ENCODE measurements around the gene PLEKHG2.
A peak's percentile ranks its signal among the peaks of the same experiment; 100 is the strongest.

Gene PLEKHG2

DNA sequence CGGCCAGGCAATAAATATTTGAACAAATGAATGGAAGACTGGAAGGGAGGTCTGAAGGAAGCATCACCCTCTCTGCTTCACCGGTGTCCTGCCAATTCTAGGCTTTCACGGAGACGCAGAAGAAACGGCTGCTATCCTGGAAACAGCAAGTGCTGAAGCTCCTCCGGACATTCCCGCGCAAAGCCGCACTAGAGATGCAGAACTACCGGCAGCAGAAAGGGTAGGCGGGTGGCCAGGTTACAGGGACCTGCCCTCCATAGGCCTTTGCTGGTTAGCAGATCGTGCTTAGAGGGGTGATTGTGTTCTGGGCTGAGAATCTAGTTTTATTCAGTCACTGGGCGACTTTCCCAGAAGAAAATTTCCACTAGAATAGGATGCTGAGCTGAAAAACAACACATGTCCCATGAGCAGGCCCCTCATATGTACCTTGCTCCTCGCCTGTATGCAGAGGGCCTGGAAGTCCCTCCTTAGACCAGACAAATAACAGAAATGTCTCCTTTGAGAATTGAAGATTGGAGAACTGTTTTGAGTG, 32.5 kb upstream of the PLEKHG2 start:
- no CpG with 5 or more reads among the region's 14 CpGs for WGBS, 2 donors (ENCODE audit: extremely low coverage in 2 of 2, insufficient read length in 2 of 2, insufficient replicate concordance in 1 of 2)
- H4K91ac ChIP-seq (ENCODE audit: low read depth, low read length, poor library complexity) = no peak overlapping the region
- no peak for DNase-seq (ENCODE audit: low spot score)

DNA sequence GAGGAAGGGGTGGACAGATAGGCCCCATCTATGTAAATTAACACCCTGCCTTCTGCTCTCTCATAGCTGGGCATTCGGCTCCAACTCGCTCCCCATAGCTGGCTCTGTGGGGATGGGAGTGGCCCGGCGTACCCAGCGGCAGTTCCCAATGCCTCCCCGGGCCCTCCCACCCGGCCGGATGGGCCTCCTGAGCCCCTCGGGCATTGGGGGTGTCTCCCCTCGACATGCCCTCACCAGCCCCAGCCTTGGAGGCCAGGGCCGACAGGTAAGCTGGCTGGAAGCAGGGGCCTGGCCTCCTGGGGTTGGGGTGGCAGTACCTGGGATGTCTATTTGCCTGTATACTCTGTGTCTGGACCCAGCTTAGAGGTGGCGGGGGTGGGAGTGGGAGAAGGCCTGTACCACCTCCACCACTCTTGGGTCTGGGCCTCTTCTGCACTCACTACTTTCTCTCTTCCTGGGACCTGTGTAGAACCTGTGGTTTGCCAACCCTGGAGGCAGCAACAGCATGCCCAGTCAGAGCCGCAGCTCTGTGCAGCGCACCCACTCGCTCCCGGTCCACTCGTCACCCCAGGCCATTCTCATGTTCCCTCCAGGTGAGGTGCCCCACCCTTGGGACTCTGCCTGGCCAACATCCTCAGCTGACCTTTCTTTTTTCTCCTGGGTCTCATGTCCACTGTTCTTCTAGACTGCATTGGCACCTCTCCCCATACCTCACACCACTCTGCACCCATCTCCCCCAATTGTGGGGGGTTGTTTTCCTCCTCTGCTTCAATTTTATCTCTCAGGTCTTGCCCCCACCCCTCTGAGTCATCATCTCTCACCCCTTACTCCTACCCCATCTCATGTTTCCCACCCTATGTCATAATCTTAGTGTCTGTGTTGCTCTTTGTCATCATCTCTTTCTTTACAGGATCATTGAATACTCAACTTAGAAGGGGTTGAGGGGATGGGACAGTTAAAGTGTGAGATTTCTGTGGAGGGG, 31.7 kb upstream of the PLEKHG2 start:
- Histone ChIP-seq H3K4me1 (ENCODE audit: control insufficient read depth in 2 of 2, insufficient read depth in 1 of 2, low read depth in 1 of 2, low read length in 2 of 2) (no peaks in the 10 kb centered on the region), H3K79me1 (ENCODE audit: low read depth, low read length) (no peaks in the 10 kb centered on the region), H2AK5ac (ENCODE audit: low read depth, low read length) (no peak overlapping the region), H2BK5ac (ENCODE audit: low read length) (no peak overlapping the region), H3K18ac (ENCODE audit: low read length) (no peak overlapping the region), H3K4me2 (ENCODE audit: insufficient read depth, low read length, poor library complexity, severe bottlenecking) (no peak overlapping the region), H3K27ac (replicated peaks; ENCODE audit: low read length) (no peak overlapping the region), H3K27me3 (ENCODE audit: control insufficient read depth in 3 of 3, insufficient read depth in 3 of 3, low read depth in 1 of 3, low read length in 3 of 3) (no peaks in the 10 kb centered on the region), H3K14ac (ENCODE audit: low read length) (no peak overlapping the region), H3K9me3 (replicated peaks in 1 of 2; ENCODE audit: control insufficient read depth in 2 of 2, insufficient read depth in 1 of 2, low read depth in 1 of 2, low read length in 2 of 2) (no peaks in the 10 kb centered on the region), H3K36me3 (replicated peaks in 1 of 2; ENCODE audit: control insufficient read depth in 2 of 2, insufficient read depth in 2 of 2, low read length in 2 of 2) (peaks cover 78 to 100% of the 10 kb centered on the region in 2 donors), H3K4me3 (ENCODE audit: low read length in 2 of 2) (no peak overlapping the region), H3K4ac (ENCODE audit: low read length) (no peak overlapping the region), H4K8ac (ENCODE audit: low read depth, low read length) (no peak overlapping the region), H4K91ac (ENCODE audit: low read depth, low read length, poor library complexity) (no peak overlapping the region), H2BK12ac (ENCODE audit: low read length) (no peak overlapping the region), H2BK15ac (ENCODE audit: low read length) (no peak overlapping the region), H2AFZ (ENCODE audit: low read length) (no peak overlapping the region), H2BK120ac (ENCODE audit: low read depth, low read length) (no peak overlapping the region), H3K23ac (ENCODE audit: low read depth, low read length, poor library complexity) (no peak overlapping the region), H3K9ac (ENCODE audit: low read depth, low read length, poor library complexity) (no peak overlapping the region)
- WGBS, 2 donors (ENCODE audit: extremely low coverage in 2 of 2, insufficient read length in 2 of 2, insufficient replicate concordance in 1 of 2) = no CpG with 5 or more reads among the region's 17 CpGs
- DNase-seq (ENCODE audit: low spot score) = no peak

More for the DNA sequence above, 32.5 kb upstream of the PLEKHG2 start:
- Histone ChIP-seq H3K18ac (ENCODE audit: low read length) (no peak overlapping the region), H4K8ac (ENCODE audit: low read depth, low read length) (no peak overlapping the region), H3K36me3 (replicated peaks in 1 of 2; ENCODE audit: control insufficient read depth in 2 of 2, insufficient read depth in 2 of 2, low read length in 2 of 2) (peaks cover 82 to 100% of the 10 kb centered on the region in 2 donors), H3K9ac (ENCODE audit: low read depth, low read length, poor library complexity) (no peak overlapping the region), H3K4me1 (ENCODE audit: control insufficient read depth in 2 of 2, insufficient read depth in 1 of 2, low read depth in 1 of 2, low read length in 2 of 2) (no peaks in the 10 kb centered on the region), H2BK15ac (ENCODE audit: low read length) (no peak overlapping the region), H3K79me1 (ENCODE audit: low read depth, low read length) (no peaks in the 10 kb centered on the region), H3K4ac (ENCODE audit: low read length) (no peak overlapping the region), H2AK5ac (ENCODE audit: low read depth, low read length) (no peak overlapping the region), H3K23ac (ENCODE audit: low read depth, low read length, poor library complexity) (no peak overlapping the region), H2BK12ac (ENCODE audit: low read length) (no peak overlapping the region), H2BK5ac (ENCODE audit: low read length) (peak overlapping the region; percentile 39), H3K27me3 (ENCODE audit: control insufficient read depth in 3 of 3, insufficient read depth in 3 of 3, low read depth in 1 of 3, low read length in 3 of 3) (no peaks in the 10 kb centered on the region), H3K9me3 (replicated peaks in 1 of 2; ENCODE audit: control insufficient read depth in 2 of 2, insufficient read depth in 1 of 2, low read depth in 1 of 2, low read length in 2 of 2) (no peaks in the 10 kb centered on the region), H3K27ac (replicated peaks; ENCODE audit: low read length) (no peak overlapping the region), H2BK120ac (ENCODE audit: low read depth, low read length) (no peak overlapping the region), H3K4me2 (ENCODE audit: insufficient read depth, low read length, poor library complexity, severe bottlenecking) (no peak overlapping the region), H3K14ac (ENCODE audit: low read length) (no peak overlapping the region), H3K4me3 (ENCODE audit: low read length in 2 of 2) (no peak overlapping the region), H2AFZ (ENCODE audit: low read length) (no peak overlapping the region)

DNA sequence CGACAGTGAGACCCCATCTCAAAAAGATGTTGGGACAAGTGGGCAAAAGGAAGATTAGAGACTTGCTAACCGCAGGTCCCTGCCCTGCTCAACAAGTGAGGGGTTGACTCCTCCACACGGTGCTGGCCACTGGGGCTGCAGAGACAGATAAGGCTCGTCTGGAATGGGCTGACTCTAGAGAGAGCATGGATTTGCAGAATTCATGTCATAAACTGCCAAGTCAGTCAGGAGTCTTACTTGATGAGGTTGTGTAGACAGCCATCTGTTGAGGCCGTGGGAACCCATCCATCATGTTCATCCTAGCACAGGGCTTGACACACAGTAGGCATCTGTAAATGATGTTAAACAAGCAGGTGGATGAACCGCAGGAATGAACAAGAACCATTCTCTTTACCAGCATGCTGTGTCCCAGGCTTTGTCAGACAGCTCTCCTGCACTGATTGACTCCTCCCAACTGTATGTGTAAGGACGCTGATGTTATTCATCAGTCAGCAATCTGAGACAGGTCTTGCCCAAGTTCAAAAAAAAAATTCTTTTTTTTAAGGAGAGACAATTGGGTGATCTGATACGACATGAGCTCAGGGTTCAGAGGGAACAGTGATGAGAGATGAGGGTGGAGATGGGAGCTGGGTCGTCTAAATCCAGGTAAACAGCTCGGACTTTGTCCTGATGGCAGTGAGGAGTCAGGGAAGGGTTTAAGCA, 30.4 kb upstream of the PLEKHG2 start:
- no peak overlapping the region for H4K91ac ChIP-seq (ENCODE audit: low read depth, low read length, poor library complexity)
- H3K23ac ChIP-seq (ENCODE audit: low read depth, low read length, poor library complexity) = no peak overlapping the region
- no peak overlapping the region for H2BK15ac ChIP-seq (ENCODE audit: low read length)
- H2AK5ac ChIP-seq (ENCODE audit: low read depth, low read length) = no peak overlapping the region
- no peak overlapping the region for H2BK120ac ChIP-seq (ENCODE audit: low read depth, low read length)
- H3K4me1 ChIP-seq (ENCODE audit: control insufficient read depth in 2 of 2, insufficient read depth in 1 of 2, low read depth in 1 of 2, low read length in 2 of 2) = no peaks in the 10 kb centered on the region
- no peak overlapping the region for H3K4me3 ChIP-seq (ENCODE audit: low read length in 2 of 2)
- H3K18ac ChIP-seq (ENCODE audit: low read length) = no peak overlapping the region
- no peaks in the 10 kb centered on the region for H3K9me3 ChIP-seq (replicated peaks in 1 of 2; ENCODE audit: control insufficient read depth in 2 of 2, insufficient read depth in 1 of 2, low read depth in 1 of 2, low read length in 2 of 2)
- H3K27ac ChIP-seq (replicated peaks; ENCODE audit: low read length) = no peak overlapping the region
- no peak overlapping the region for H3K9ac ChIP-seq (ENCODE audit: low read depth, low read length, poor library complexity)
- no peak overlapping the region for H2BK12ac ChIP-seq (ENCODE audit: low read length)
- H3K27me3 ChIP-seq (ENCODE audit: control insufficient read depth in 3 of 3, insufficient read depth in 3 of 3, low read depth in 1 of 3, low read length in 3 of 3) = no peaks in the 10 kb centered on the region
- H3K79me1 ChIP-seq (ENCODE audit: low read depth, low read length) = no peaks in the 10 kb centered on the region
- DNase-seq (ENCODE audit: low spot score) = no peak
- H3K4me2 ChIP-seq (ENCODE audit: insufficient read depth, low read length, poor library complexity, severe bottlenecking) = no peak overlapping the region
- peaks cover 78 to 100% of the 10 kb centered on the region in 2 donors for H3K36me3 ChIP-seq (replicated peaks in 1 of 2; ENCODE audit: control insufficient read depth in 2 of 2, insufficient read depth in 2 of 2, low read length in 2 of 2)
- no CpG with 5 or more reads among the region's 10 CpGs for WGBS, 2 donors (ENCODE audit: extremely low coverage in 2 of 2, insufficient read length in 2 of 2, insufficient replicate concordance in 1 of 2)
- no peak overlapping the region for H2BK5ac ChIP-seq (ENCODE audit: low read length)
- no peak overlapping the region for H2AFZ ChIP-seq (ENCODE audit: low read length)
- no peak overlapping the region for H3K14ac ChIP-seq (ENCODE audit: low read length)
- no peak overlapping the region for H3K4ac ChIP-seq (ENCODE audit: low read length)
- no peak overlapping the region for H4K8ac ChIP-seq (ENCODE audit: low read depth, low read length)

Measured in neuronal stem cell (in vitro differentiated cells).